ENCODE measurements around the gene FGF10. TPM values are rescaled to one million over a fixed set of nuclear protein-coding genes. Genes with fewer than 3 reads are reported as not detected.

The FGF10 gene
- total RNA-seq, 1 experiment from 2014 or later = not detected

- Histone ChIP-seq H3K9ac (ENCODE audit: low read length) (no peak overlapping the region), H3K79me2 (ENCODE audit: low read length) (no peaks in the 10 kb centered on the region), H3K27me3 (ENCODE audit: low read length) (no peaks in the 10 kb centered on the region), H3K4me2 (ENCODE audit: low read depth, low read length, poor library complexity, severe bottlenecking) (no peak overlapping the region), H3K27ac (ENCODE audit: low read length) (no peak overlapping the region), H3K36me3 (ENCODE audit: insufficient read depth, low read length) (no peaks in the 10 kb centered on the region), H3K9me2 (replicated peaks; ENCODE audit: insufficient read depth, low read length) (no peaks in the 10 kb centered on the region), H3K4me1 (ENCODE audit: low read length) (no peaks in the 10 kb centered on the region), H2AFZ (ENCODE audit: low read length) (no peak overlapping the region), H3K4me3 (ENCODE audit: low read length) (no peak overlapping the region), H4K20me1 (ENCODE audit: insufficient read depth, low read depth, low read length) (no peaks in the 10 kb centered on the region), H3K9me3 (ENCODE audit: low read length) (no peaks in the 10 kb centered on the region)
- no peak for DNase-seq
These were observed 563 bp upstream of the FGF10 start for GRCh38 chr5:44389823-44390143.

GRCh38 chr5:44388321-44389089 is 715 bp downstream of the FGF10 start:
- no peak for DNase-seq
- Histone ChIP-seq H3K4me1 (ENCODE audit: low read length) (no peaks in the 10 kb centered on the region), H3K36me3 (ENCODE audit: insufficient read depth, low read length) (no peaks in the 10 kb centered on the region), H3K79me2 (ENCODE audit: low read length) (no peaks in the 10 kb centered on the region), H3K9me2 (replicated peaks; ENCODE audit: insufficient read depth, low read length) (no peaks in the 10 kb centered on the region), H2AFZ (ENCODE audit: low read length) (no peak overlapping the region), H3K4me2 (ENCODE audit: low read depth, low read length, poor library complexity, severe bottlenecking) (no peak overlapping the region), H3K9ac (ENCODE audit: low read length) (no peak overlapping the region), H3K27me3 (ENCODE audit: low read length) (no peaks in the 10 kb centered on the region), H3K27ac (ENCODE audit: low read length) (no peak overlapping the region), H3K9me3 (ENCODE audit: low read length) (no peaks in the 10 kb centered on the region), H4K20me1 (ENCODE audit: insufficient read depth, low read depth, low read length) (no peaks in the 10 kb centered on the region), H3K4me3 (ENCODE audit: low read length) (no peak overlapping the region)

- no peaks in the 10 kb centered on the region for H3K9me2 ChIP-seq (replicated peaks; ENCODE audit: insufficient read depth, low read length)
- H3K27me3 ChIP-seq (ENCODE audit: low read length) = no peaks in the 10 kb centered on the region
- no peaks in the 10 kb centered on the region for H3K4me1 ChIP-seq (ENCODE audit: low read length)
- no peak overlapping the region for H2AFZ ChIP-seq (ENCODE audit: low read length)
- no peak overlapping the region for H3K27ac ChIP-seq (ENCODE audit: low read length)
- H3K36me3 ChIP-seq (ENCODE audit: insufficient read depth, low read length) = no peaks in the 10 kb centered on the region
- no peak overlapping the region for H3K9ac ChIP-seq (ENCODE audit: low read length)
- no peaks in the 10 kb centered on the region for H3K79me2 ChIP-seq (ENCODE audit: low read length)
- H3K9me3 ChIP-seq (ENCODE audit: low read length) = no peaks in the 10 kb centered on the region
- DNase-seq = no peak
- no peak overlapping the region for H3K4me3 ChIP-seq (ENCODE audit: low read length)
- H4K20me1 ChIP-seq (ENCODE audit: insufficient read depth, low read depth, low read length) = no peaks in the 10 kb centered on the region
- H3K4me2 ChIP-seq (ENCODE audit: low read depth, low read length, poor library complexity, severe bottlenecking) = no peak overlapping the region
These were observed 1.3 kb downstream of the FGF10 start for GRCh38 chr5:44387921-44388320.

- Histone ChIP-seq H3K27me3 (ENCODE audit: low read length) (no peaks in the 10 kb centered on the region), H3K4me3 (ENCODE audit: low read length) (no peak overlapping the region), H3K79me2 (ENCODE audit: low read length) (no peaks in the 10 kb centered on the region), H3K36me3 (ENCODE audit: insufficient read depth, low read length) (no peaks in the 10 kb centered on the region), H3K9me3 (ENCODE audit: low read length) (no peaks in the 10 kb centered on the region), H3K9ac (ENCODE audit: low read length) (no peak overlapping the region), H4K20me1 (ENCODE audit: insufficient read depth, low read depth, low read length) (no peaks in the 10 kb centered on the region), H3K4me1 (ENCODE audit: low read length) (no peaks in the 10 kb centered on the region), H3K27ac (ENCODE audit: low read length) (no peak overlapping the region), H2AFZ (ENCODE audit: low read length) (no peak overlapping the region), H3K4me2 (ENCODE audit: low read depth, low read length, poor library complexity, severe bottlenecking) (no peak overlapping the region), H3K9me2 (replicated peaks; ENCODE audit: insufficient read depth, low read length) (no peaks in the 10 kb centered on the region)
- no peak for DNase-seq
These were observed 1.8 kb downstream of the FGF10 start for GRCh38 chr5:44387406-44387805.

- no peaks in the 10 kb centered on the region for H3K9me2 ChIP-seq (replicated peaks; ENCODE audit: insufficient read depth, low read length)
- H3K9me3 ChIP-seq (ENCODE audit: low read length) = no peaks in the 10 kb centered on the region
- H3K4me1 ChIP-seq (ENCODE audit: low read length) = no peaks in the 10 kb centered on the region
- no peak overlapping the region for H3K27ac ChIP-seq (ENCODE audit: low read length)
- H3K4me3 ChIP-seq (ENCODE audit: low read length) = no peak overlapping the region
- H3K4me2 ChIP-seq (ENCODE audit: low read depth, low read length, poor library complexity, severe bottlenecking) = no peak overlapping the region
- H3K36me3 ChIP-seq (ENCODE audit: insufficient read depth, low read length) = no peaks in the 10 kb centered on the region
- no peak for DNase-seq
- H3K9ac ChIP-seq (ENCODE audit: low read length) = no peak overlapping the region
- H3K27me3 ChIP-seq (ENCODE audit: low read length) = no peaks in the 10 kb centered on the region
- H4K20me1 ChIP-seq (ENCODE audit: insufficient read depth, low read depth, low read length) = no peaks in the 10 kb centered on the region
- H3K79me2 ChIP-seq (ENCODE audit: low read length) = no peaks in the 10 kb centered on the region
- H2AFZ ChIP-seq (ENCODE audit: low read length) = no peak overlapping the region
These were observed 3.8 kb downstream of the FGF10 start for GRCh38 chr5:44385291-44385900.

GRCh38 chr5:44384816-44385215 is 4.4 kb downstream of the FGF10 start:
- H3K27ac ChIP-seq (ENCODE audit: low read length) = no peak overlapping the region
- no peaks in the 10 kb centered on the region for H3K4me1 ChIP-seq (ENCODE audit: low read length)
- no peaks in the 10 kb centered on the region for H3K27me3 ChIP-seq (ENCODE audit: low read length)
- no peak overlapping the region for H2AFZ ChIP-seq (ENCODE audit: low read length)
- DNase-seq = no peak
- H3K79me2 ChIP-seq (ENCODE audit: low read length) = no peaks in the 10 kb centered on the region
- H3K9ac ChIP-seq (ENCODE audit: low read length) = no peak overlapping the region
- H3K36me3 ChIP-seq (ENCODE audit: insufficient read depth, low read length) = no peaks in the 10 kb centered on the region
- H4K20me1 ChIP-seq (ENCODE audit: insufficient read depth, low read depth, low read length) = no peaks in the 10 kb centered on the region
- no peaks in the 10 kb centered on the region for H3K9me2 ChIP-seq (replicated peaks; ENCODE audit: insufficient read depth, low read length)
- no peak overlapping the region for H3K4me3 ChIP-seq (ENCODE audit: low read length)
- no peaks in the 10 kb centered on the region for H3K9me3 ChIP-seq (ENCODE audit: low read length)
- no peak overlapping the region for H3K4me2 ChIP-seq (ENCODE audit: low read depth, low read length, poor library complexity, severe bottlenecking)

GRCh38 chr5:44382894-44383293 is 6.3 kb downstream of the FGF10 start:
- no peak for DNase-seq
- no peaks in the 10 kb centered on the region for H3K79me2 ChIP-seq (ENCODE audit: low read length)
- no peak overlapping the region for H3K4me2 ChIP-seq (ENCODE audit: low read depth, low read length, poor library complexity, severe bottlenecking)
- H3K4me3 ChIP-seq (ENCODE audit: low read length) = no peak overlapping the region
- no peaks in the 10 kb centered on the region for H3K27me3 ChIP-seq (ENCODE audit: low read length)
- H3K36me3 ChIP-seq (ENCODE audit: insufficient read depth, low read length) = no peaks in the 10 kb centered on the region
- H4K20me1 ChIP-seq (ENCODE audit: insufficient read depth, low read depth, low read length) = no peaks in the 10 kb centered on the region
- no peaks in the 10 kb centered on the region for H3K9me3 ChIP-seq (ENCODE audit: low read length)
- H3K9ac ChIP-seq (ENCODE audit: low read length) = no peak overlapping the region
- H3K4me1 ChIP-seq (ENCODE audit: low read length) = no peaks in the 10 kb centered on the region
- H2AFZ ChIP-seq (ENCODE audit: low read length) = no peak overlapping the region
- no peak overlapping the region for H3K27ac ChIP-seq (ENCODE audit: low read length)
- no peaks in the 10 kb centered on the region for H3K9me2 ChIP-seq (replicated peaks; ENCODE audit: insufficient read depth, low read length)

GRCh38 chr5:44377057-44377456 is 12.2 kb downstream of the FGF10 start:
- no peaks in the 10 kb centered on the region for H3K9me3 ChIP-seq (ENCODE audit: low read length)
- no peaks in the 10 kb centered on the region for H3K9me2 ChIP-seq (replicated peaks; ENCODE audit: insufficient read depth, low read length)
- no peaks in the 10 kb centered on the region for H4K20me1 ChIP-seq (ENCODE audit: insufficient read depth, low read depth, low read length)
- H3K4me1 ChIP-seq (ENCODE audit: low read length) = no peaks in the 10 kb centered on the region
- H3K36me3 ChIP-seq (ENCODE audit: insufficient read depth, low read length) = no peaks in the 10 kb centered on the region
- no peak for DNase-seq
- no peak overlapping the region for H3K4me2 ChIP-seq (ENCODE audit: low read depth, low read length, poor library complexity, severe bottlenecking)
- no peaks in the 10 kb centered on the region for H3K27me3 ChIP-seq (ENCODE audit: low read length)
- no peak overlapping the region for H3K9ac ChIP-seq (ENCODE audit: low read length)
- H3K79me2 ChIP-seq (ENCODE audit: low read length) = no peaks in the 10 kb centered on the region
- no peak overlapping the region for H2AFZ ChIP-seq (ENCODE audit: low read length)
- H3K4me3 ChIP-seq (ENCODE audit: low read length) = no peak overlapping the region
- H3K27ac ChIP-seq (ENCODE audit: low read length) = no peak overlapping the region

Data from Karpas-422 (cell line).